SK-N-SH (cell line): Measurements from ENCODE around the gene GASK1A. TPM values are rescaled to one million over a fixed set of nuclear protein-coding genes. Genes with fewer than 3 reads are reported as not detected.

Experiments
- CTCF ChIA-PET: fragments of 300-600, 350-600 bp; formaldehyde crosslinking; extraction: SDS; loops from one replicate; lab custom pipeline; 2021; lab: Yijun Ruan, JAX
- POLR2A ChIA-PET: fragments of 350-600 bp; sonication (Branson Sonifier 250); formaldehyde crosslinking; extraction: SDS; loops from one replicate; lab custom pipeline; 2020; ENCODE audit warnings: antibody characterized with exemption, inconsistent platforms; lab: Yijun Ruan, JAX
- DNase-seq: peaks from one replicate; pipeline ENCODE4 v3.0.0; 2012
- H2AFZ ChIP-seq: fragments of 200-600 bp; sonication (generic); 2 replicates; pipeline ENCODE4 v1.8.1; 2016; ENCODE audit warnings: antibody characterized with exemption, mild to moderate bottlenecking, low read depth
- H3F3A ChIP-seq: fragments of 200-600 bp; sonication (generic); replicated peaks from 2 replicates; pipeline ENCODE3; 2016; ENCODE audit warnings: antibody characterized with exemption, mild to moderate bottlenecking; ENCODE audit not compliant: insufficient read depth
- H3K27ac ChIP-seq, 2 experiments: fragments of 200-500 bp in 1 of 2; fragments of 200-600 bp in 1 of 2; sonication (Bioruptor generic) in 1 of 2; sonication (generic), shearing (Covaris generic) in 1 of 2; 2 replicates each; pipeline versions ENCODE4 v1.5.1 to v1.6.1; 2014 to 2016; ENCODE audit warnings: low read depth in 2 of 2, inconsistent platforms in 1 of 2, low read length in 1 of 2, mild to moderate bottlenecking in 1 of 2, mixed read lengths in 1 of 2
- H3K27me3 ChIP-seq: fragments of 200-600 bp; sonication (generic), shearing (Covaris generic); 2 replicates; pipeline ENCODE4 v1.6.1; 2016; ENCODE audit warnings: mixed run types; ENCODE audit not compliant: insufficient read depth
- H3K36me3 ChIP-seq, 2 experiments: fragments of 200-500 bp in 1 of 2; fragments of 200-600 bp in 1 of 2; sonication (Bioruptor generic) in 1 of 2; sonication (generic) in 1 of 2; replicated peaks in 1 of 2; 2 replicates each; pipeline versions ENCODE3 to v1.5.1; 2014 to 2016; ENCODE audit warnings: low read length in 1 of 2, mild to moderate bottlenecking in 1 of 2; ENCODE audit not compliant: insufficient read depth in 2 of 2, control insufficient read depth in 1 of 2
- H3K4me1 ChIP-seq, 2 experiments: fragments of 200-500 bp in 1 of 2; fragments of 200-600 bp in 1 of 2; sonication (Bioruptor generic) in 1 of 2; sonication (generic), shearing (Covaris generic) in 1 of 2; 2 replicates each; pipeline versions ENCODE4 v1.5.1 to v1.6.1; 2014 to 2016; ENCODE audit warnings: low read depth in 1 of 2, low read length in 1 of 2, mixed run types in 1 of 2; ENCODE audit not compliant: insufficient read depth in 2 of 2, control insufficient read depth in 1 of 2
- H3K4me2 ChIP-seq: fragments of 200-600 bp; sonication (generic), shearing (Covaris generic); 2 replicates; pipeline ENCODE4 v1.6.1; 2017; ENCODE audit warnings: mixed run types
- H3K4me3 ChIP-seq, 2 experiments: fragments of 200-500 bp in 1 of 2; fragments of 200-600 bp in 1 of 2; sonication (Bioruptor generic) in 1 of 2; sonication (generic), shearing (Covaris generic) in 1 of 2; 2 replicates each; pipeline versions ENCODE4 v1.5.1 to v1.8.1; 2014 to 2016; ENCODE audit warnings: low read depth in 2 of 2, inconsistent platforms in 1 of 2, low read length in 1 of 2, mild to moderate bottlenecking in 1 of 2, mixed read lengths in 1 of 2, moderate library complexity in 1 of 2
- H3K79me2 ChIP-seq: fragments of 200-600 bp; sonication (generic); 2 replicates; pipeline ENCODE4 v1.8.1; 2017; ENCODE audit warnings: mild to moderate bottlenecking; ENCODE audit not compliant: insufficient read depth
- H3K9ac ChIP-seq: fragments of 200-600 bp; sonication (generic); 2 replicates; pipeline ENCODE4 v1.6.1; 2017; ENCODE audit warnings: mixed run types
- H3K9me2 ChIP-seq: fragments of 200-600 bp; sonication (generic); 2 replicates; pipeline ENCODE4 v1.6.1; 2017; ENCODE audit warnings: mixed run types
- H3K9me3 ChIP-seq: fragments of 200-600 bp; sonication (generic); 2 replicates; pipeline ENCODE4 v1.6.1; 2017; ENCODE audit warnings: mixed run types, mild to moderate bottlenecking, moderate library complexity
- H4K20me1 ChIP-seq: fragments of 200-600 bp; sonication (generic); 2 replicates; pipeline ENCODE4 v1.6.1; 2017; ENCODE audit warnings: mild to moderate bottlenecking, mixed run types; ENCODE audit not compliant: insufficient read depth
- CHD2 ChIP-seq: fragments of 150-350 bp; IDR thresholded peaks from 2 replicates; pipeline ENCODE4 v1.6.1; 2018; ENCODE audit warnings: low read length; ENCODE audit not compliant: partially characterized antibody
- ELF1 ChIP-seq: IDR thresholded peaks from 2 replicates; pipeline ENCODE4 v1.4.0; 2012
- FOXJ3 ChIP-seq: sonication (generic); formaldehyde crosslinking; IDR thresholded peaks from 2 replicates; pipeline ENCODE4 v1.5.1; 2020; ENCODE audit warnings: mild to moderate bottlenecking, missing genetic modification reagents
- FOXM1 ChIP-seq: IDR thresholded peaks from 2 replicates; pipeline ENCODE4 v1.4.0; 2012; ENCODE audit warnings: low read depth, mild to moderate bottlenecking
- MEF2A ChIP-seq: IDR thresholded peaks from 2 replicates; pipeline ENCODE4 v1.4.0; 2012; ENCODE audit warnings: low read depth, borderline replicate concordance
- NFIC ChIP-seq: IDR thresholded peaks from 2 replicates; pipeline ENCODE4 v1.4.0; 2012; ENCODE audit warnings: borderline replicate concordance
- NRF1 ChIP-seq: IDR thresholded peaks from 2 replicates; pipeline ENCODE4 v1.6.1; 2012; ENCODE audit warnings: low read depth, mild to moderate bottlenecking, low read length
- POLR2AphosphoS5 ChIP-seq: IDR thresholded peaks from 2 replicates; pipeline ENCODE4 v1.6.1; 2012; ENCODE audit warnings: low read depth, low read length
- RAD21 ChIP-seq: IDR thresholded peaks from 2 replicates; pipeline ENCODE4 v1.6.1; 2012; ENCODE audit warnings: mild to moderate bottlenecking, low read length
- RXRA ChIP-seq: IDR thresholded peaks from 2 replicates; pipeline ENCODE4 v1.4.0; 2012; ENCODE audit warnings: low read depth, mild to moderate bottlenecking, borderline replicate concordance
- SIN3A ChIP-seq: IDR thresholded peaks from 2 replicates; pipeline ENCODE4 v1.6.1; 2012; ENCODE audit warnings: low read depth, mild to moderate bottlenecking, low read length, moderate library complexity, borderline replicate concordance
- SMC3 ChIP-seq: IDR thresholded peaks from 2 replicates; pipeline ENCODE4 v1.6.1; 2012; ENCODE audit warnings: low read depth, low read length, improper control_type of control experiment
- TCF12 ChIP-seq: IDR thresholded peaks from 2 replicates; pipeline ENCODE4 v1.4.0; 2012
- YY1 ChIP-seq: IDR thresholded peaks from 2 replicates; pipeline ENCODE4 v1.4.0; 2012; ENCODE audit warnings: low read depth, mild to moderate bottlenecking
- WGBS: methylation state at CpG from one replicate; pipeline ENCODE4 v1.1.6; 2017; ENCODE audit warnings: low lambda C conversion rate; 5-methylcytosine and 5-hydroxymethylcytosine counted together
- polyA plus RNA-seq, 3 experiments: library from polyadenylated mRNA; depleted of rRNA; stranded (reverse); fragments of >200 nt; gene quantifications; 2 replicates each; pipeline ENCODE4 v1.2.3, GENCODE V29; 2012
- TF ChIP-seq, protein P1 (sequence below): fragments of 150-350 bp; IDR thresholded peaks from 2 replicates; pipeline ENCODE4 v1.6.1; 2017; ENCODE audit warnings: antibody characterized with exemption, low read length, low read depth, borderline replicate concordance
- TF ChIP-seq, protein P2 (sequence below): IDR thresholded peaks from 2 replicates; pipeline ENCODE4 v1.4.0; 2012; ENCODE audit warnings: low read depth, borderline replicate concordance
- TF ChIP-seq, protein P3 (sequence below): fragments of 200-600 bp; sonication (generic); IDR thresholded peaks from 2 replicates; pipeline ENCODE4 v1.6.1; 2017; ENCODE audit warnings: antibody characterized with exemption, mild to moderate bottlenecking, moderate library complexity
- TF ChIP-seq, protein P4 (sequence below): fragments of 150-350 bp; IDR thresholded peaks from 2 replicates; pipeline ENCODE4 v1.6.1; 2016; ENCODE audit warnings: mild to moderate bottlenecking, low read depth, low read length
- TF ChIP-seq, protein P5 (sequence below): IDR thresholded peaks from 2 replicates; pipeline ENCODE4 v1.4.0; 2012; ENCODE audit warnings: low read depth

GASK1A gene
- polyA plus RNA-seq, 1 of the 3 experiments (the other 2 are of a cell fraction) = not detected

DNA sequence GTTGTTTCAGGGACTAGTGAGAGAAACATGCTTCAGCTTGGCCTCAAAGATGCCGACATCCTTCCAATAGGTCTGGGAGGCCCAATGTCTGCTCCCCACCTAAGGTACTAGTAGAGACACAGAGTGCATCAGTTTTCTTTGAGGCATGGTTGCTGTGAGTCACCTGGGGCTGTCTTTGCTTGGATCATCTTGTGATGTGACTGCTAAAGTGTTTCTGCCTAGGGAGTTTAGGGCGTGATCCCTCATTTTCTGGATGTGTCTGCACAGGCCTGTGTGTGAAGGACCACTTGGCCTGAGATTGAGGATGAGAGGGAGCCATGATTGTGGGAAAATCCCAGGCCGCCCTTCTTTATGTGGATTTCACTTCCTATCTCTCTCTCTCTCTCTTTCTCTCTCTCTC is 4.8 kb downstream of the GASK1A start (continued):
- no peak for TF ChIP-seq YY1

DNA sequence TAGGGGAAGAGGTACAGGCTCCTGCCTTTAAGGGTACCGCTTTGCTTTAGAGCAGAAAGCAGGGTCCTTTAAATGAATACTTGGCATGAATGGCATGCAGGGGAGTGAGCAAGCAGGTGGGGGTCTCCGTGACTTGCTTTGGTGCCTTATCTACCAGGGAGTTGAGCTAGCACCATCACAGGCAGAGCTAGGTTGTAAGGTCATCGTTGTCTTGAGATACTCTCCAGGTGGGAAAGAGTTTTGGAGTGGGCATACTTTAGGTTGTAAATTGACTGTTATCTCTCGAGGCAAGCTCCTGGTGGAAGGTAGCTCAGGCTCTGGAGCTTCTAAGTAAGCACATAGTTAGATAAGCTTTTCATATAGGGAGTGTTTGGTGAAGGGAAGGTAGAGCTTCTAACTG is 5.6 kb downstream of the GASK1A start:
- Histone ChIP-seq H3K4me1 (peaks cover 0 to 4% of the 10 kb centered on the region in 2 experiments; a peak in 1 of 4 replicates), H3K27me3 (peaks cover 8% of the 10 kb centered on the region; the same call in 1 of the 2 replicates), H3K9me3 (no peaks in the 10 kb centered on the region), H3K79me2 (no peaks in the 10 kb centered on the region), H3K4me2 (no peak overlapping the region), H4K20me1 (no peaks in the 10 kb centered on the region), H3K36me3 (no peaks in the 10 kb centered on the region), H3K9me2 (no peaks in the 10 kb centered on the region), H2AFZ (no peak overlapping the region), H3K27ac (no peak overlapping the region), H3K9ac (no peak overlapping the region), H3K4me3 (no peak overlapping the region), H3F3A (no peaks in the 10 kb centered on the region)
- WGBS = 20% methylated on average over 4 of the region's 4 CpGs
- no peak for DNase-seq
- ChIA-PET CTCF (no interaction called here), POLR2A (no interaction called here)
- TF ChIP-seq SMC3 = no peak
- TF ChIP-seq, protein P1, sequence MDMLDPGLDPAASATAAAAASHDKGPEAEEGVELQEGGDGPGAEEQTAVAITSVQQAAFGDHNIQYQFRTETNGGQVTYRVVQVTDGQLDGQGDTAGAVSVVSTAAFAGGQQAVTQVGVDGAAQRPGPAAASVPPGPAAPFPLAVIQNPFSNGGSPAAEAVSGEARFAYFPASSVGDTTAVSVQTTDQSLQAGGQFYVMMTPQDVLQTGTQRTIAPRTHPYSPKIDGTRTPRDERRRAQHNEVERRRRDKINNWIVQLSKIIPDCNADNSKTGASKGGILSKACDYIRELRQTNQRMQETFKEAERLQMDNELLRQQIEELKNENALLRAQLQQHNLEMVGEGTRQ = no peak
- no peak for TF ChIP-seq ELF1
- TF ChIP-seq SIN3A = no peak
- no peak for TF ChIP-seq TCF12
- no peak for TF ChIP-seq MEF2A
- no peak for TF ChIP-seq POLR2AphosphoS5
- TF ChIP-seq NRF1 = no peak

DNA sequence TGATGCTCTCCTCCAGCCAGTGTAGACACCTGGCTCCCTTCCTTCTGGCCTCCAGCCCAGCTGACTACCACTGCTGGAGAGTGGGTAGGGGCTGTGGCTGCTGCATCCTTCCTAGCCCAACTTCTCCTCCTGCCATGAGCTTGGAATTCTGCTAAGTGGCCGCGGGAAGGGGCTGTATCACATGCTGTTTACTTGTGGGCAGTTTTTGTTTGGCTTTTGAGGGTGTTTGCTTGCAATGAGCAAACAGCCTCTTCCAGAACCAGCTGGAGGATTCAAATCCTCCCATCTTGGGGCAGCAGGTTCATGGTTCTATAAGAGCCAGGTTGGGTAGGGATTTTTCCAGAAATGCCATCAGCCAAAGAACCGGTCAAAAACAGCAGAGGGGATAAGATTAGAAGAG is 9.0 kb downstream of the GASK1A start:
- H3K4me2 ChIP-seq = no peak overlapping the region
- TF ChIP-seq CHD2 (no peak), YY1 (no peak), FOXJ3 (no peak), SIN3A (no peak), TCF12 (no peak), NRF1 (no peak), RXRA (no peak), NFIC (no peak), FOXM1 (no peak), RAD21 (no peak), POLR2AphosphoS5 (no peak)
- TF ChIP-seq, protein P2, sequence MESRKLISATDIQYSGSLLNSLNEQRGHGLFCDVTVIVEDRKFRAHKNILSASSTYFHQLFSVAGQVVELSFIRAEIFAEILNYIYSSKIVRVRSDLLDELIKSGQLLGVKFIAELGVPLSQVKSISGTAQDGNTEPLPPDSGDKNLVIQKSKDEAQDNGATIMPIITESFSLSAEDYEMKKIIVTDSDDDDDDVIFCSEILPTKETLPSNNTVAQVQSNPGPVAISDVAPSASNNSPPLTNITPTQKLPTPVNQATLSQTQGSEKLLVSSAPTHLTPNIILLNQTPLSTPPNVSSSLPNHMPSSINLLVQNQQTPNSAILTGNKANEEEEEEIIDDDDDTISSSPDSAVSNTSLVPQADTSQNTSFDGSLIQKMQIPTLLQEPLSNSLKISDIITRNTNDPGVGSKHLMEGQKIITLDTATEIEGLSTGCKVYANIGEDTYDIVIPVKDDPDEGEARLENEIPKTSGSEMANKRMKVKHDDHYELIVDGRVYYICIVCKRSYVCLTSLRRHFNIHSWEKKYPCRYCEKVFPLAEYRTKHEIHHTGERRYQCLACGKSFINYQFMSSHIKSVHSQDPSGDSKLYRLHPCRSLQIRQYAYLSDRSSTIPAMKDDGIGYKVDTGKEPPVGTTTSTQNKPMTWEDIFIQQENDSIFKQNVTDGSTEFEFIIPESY = no peak
- TF ChIP-seq, protein P3, sequence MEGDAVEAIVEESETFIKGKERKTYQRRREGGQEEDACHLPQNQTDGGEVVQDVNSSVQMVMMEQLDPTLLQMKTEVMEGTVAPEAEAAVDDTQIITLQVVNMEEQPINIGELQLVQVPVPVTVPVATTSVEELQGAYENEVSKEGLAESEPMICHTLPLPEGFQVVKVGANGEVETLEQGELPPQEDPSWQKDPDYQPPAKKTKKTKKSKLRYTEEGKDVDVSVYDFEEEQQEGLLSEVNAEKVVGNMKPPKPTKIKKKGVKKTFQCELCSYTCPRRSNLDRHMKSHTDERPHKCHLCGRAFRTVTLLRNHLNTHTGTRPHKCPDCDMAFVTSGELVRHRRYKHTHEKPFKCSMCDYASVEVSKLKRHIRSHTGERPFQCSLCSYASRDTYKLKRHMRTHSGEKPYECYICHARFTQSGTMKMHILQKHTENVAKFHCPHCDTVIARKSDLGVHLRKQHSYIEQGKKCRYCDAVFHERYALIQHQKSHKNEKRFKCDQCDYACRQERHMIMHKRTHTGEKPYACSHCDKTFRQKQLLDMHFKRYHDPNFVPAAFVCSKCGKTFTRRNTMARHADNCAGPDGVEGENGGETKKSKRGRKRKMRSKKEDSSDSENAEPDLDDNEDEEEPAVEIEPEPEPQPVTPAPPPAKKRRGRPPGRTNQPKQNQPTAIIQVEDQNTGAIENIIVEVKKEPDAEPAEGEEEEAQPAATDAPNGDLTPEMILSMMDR = no peak
- TF ChIP-seq, protein P4, sequence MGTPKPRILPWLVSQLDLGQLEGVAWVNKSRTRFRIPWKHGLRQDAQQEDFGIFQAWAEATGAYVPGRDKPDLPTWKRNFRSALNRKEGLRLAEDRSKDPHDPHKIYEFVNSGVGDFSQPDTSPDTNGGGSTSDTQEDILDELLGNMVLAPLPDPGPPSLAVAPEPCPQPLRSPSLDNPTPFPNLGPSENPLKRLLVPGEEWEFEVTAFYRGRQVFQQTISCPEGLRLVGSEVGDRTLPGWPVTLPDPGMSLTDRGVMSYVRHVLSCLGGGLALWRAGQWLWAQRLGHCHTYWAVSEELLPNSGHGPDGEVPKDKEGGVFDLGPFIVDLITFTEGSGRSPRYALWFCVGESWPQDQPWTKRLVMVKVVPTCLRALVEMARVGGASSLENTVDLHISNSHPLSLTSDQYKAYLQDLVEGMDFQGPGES = no peak
- TF ChIP-seq, protein P5, sequence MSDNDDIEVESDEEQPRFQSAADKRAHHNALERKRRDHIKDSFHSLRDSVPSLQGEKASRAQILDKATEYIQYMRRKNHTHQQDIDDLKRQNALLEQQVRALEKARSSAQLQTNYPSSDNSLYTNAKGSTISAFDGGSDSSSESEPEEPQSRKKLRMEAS = no peak
- H3K36me3 ChIP-seq = no peaks in the 10 kb centered on the region
- POLR2A ChIA-PET = no interaction called here
- H4K20me1 ChIP-seq = no peaks in the 10 kb centered on the region
- no peak overlapping the region for H2AFZ ChIP-seq
- peaks cover 0 to 3% of the 10 kb centered on the region in 2 experiments; a peak in 1 of 4 replicates for H3K4me1 ChIP-seq
- H3K27ac ChIP-seq = no peak overlapping the region
- CTCF ChIA-PET = no interaction called here
- WGBS = 52% methylated on average over 3 of the region's 3 CpGs
- H3F3A ChIP-seq = no peaks in the 10 kb centered on the region
- no peaks in the 10 kb centered on the region; the same call in 1 of the 2 replicates for H3K27me3 ChIP-seq
- no peaks in the 10 kb centered on the region for H3K9me2 ChIP-seq
- no peaks in the 10 kb centered on the region for H3K9me3 ChIP-seq
- H3K9ac ChIP-seq = no peak overlapping the region
- no peak overlapping the region for H3K4me3 ChIP-seq
- DNase-seq = no peak
- no peaks in the 10 kb centered on the region for H3K79me2 ChIP-seq
